Right ventricle myocardium inferior (tissue), 1 donor: ENCODE results near the gene DCBLD2. TPM values are rescaled to one million over a fixed set of nuclear protein-coding genes. Genes with fewer than 3 reads are reported as not detected.

Experiments
- ATAC-seq: fragments of 200-7000 bp; cut with Tn5 transposase; one replicate; pipeline ENCODE4 v1.9.1; 2020; ENCODE audit warnings: mild to moderate bottlenecking, moderate library complexity
- DNase-seq: peaks from one replicate; pipeline ENCODE4 v3.0.0; 2021; ENCODE audit errors: missing footprints
- intact Hi-C: fragments of 100-400 bp; cut with DNase I; formaldehyde crosslinking; loops from one replicate; pipeline ENCODE4 v1.11.0; 2022
- total RNA-seq: library from RNA; stranded (reverse); fragmentation: NEBNext Ultra II Directional; extraction: Animal tissue kit (Norgen Biotek cat#: 25700); gene quantifications from one replicate; pipeline ENCODE4 v1.2.1, GENCODE V29; 2021
- donor health status: DM: no; HTN: yes; CAD: no; lungs with severe emphysema.

Gene DCBLD2
- total RNA-seq, 1 donor from 2014 or later, result 34.7 TPM

DNA sequence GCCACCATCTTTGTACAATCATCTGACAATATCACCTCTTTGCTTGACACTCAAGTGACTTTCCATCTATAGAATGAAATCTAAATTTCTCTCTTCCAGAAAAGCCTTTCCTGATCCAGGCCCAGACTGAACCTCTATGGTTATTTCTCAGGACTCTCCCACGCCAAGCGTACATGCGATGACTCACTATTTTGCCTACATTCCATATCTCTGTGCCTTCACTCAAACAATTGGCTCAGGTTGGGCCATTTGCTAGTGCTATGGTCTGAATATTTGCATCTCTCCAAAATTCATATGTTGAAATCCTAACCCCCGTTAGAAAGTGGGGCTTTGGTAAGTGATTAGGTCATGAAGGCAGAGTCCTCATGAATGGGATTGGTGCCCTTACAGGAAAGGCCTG is 94.5 kb downstream of the DCBLD2 start:
- no peak for DNase-seq
- intact Hi-C loops, result no loop called here
- ATAC-seq, result no peak

GRCh38 chr3:98806521-98806920 is 95.0 kb downstream of the DCBLD2 start:
- intact Hi-C loops, result no loop called here
- DNase-seq (no peak), ATAC-seq (no peak)

- intact Hi-C loops, result no loop called here
- ATAC-seq, result no peak
- no peak for DNase-seq
Observed at GRCh38 chr3:98805571-98805970, 95.9 kb downstream of the DCBLD2 start.

- intact Hi-C loops, result no loop called here
- DNase-seq (no peak), ATAC-seq (no peak)
Observed at GRCh38 chr3:98801043-98801747, 100.3 kb downstream of the DCBLD2 start.

- intact Hi-C loops, result no loop called here
- ATAC-seq (no peak), DNase-seq (no peak)
Observed at GRCh38 chr3:98800401-98800800, 101.1 kb downstream of the DCBLD2 start.

DNA sequence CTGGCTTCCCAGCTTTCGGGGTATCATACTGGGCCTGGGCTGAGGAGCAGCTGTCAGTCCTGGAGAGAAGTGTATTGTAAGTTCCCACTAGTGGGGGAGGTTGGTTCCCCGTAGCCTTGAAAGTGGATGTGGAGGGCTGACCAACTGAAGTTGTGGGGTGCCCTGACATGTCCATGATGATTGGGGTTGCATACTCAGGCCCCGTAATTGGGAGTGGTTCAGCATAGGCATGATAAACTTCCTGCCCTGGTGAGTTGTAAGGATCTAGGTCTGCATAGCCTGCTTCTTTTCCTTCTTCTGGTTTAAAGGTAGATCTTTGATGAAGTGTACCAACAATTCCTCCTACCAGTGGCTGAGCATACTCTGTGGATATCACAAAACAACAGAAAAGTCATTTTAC is 102.0 kb downstream of the DCBLD2 start:
- no peak for DNase-seq
- ATAC-seq, result no peak

GRCh38 chr3:98798820-98799219 is 102.7 kb downstream of the DCBLD2 start:
- intact Hi-C loops, result no loop called here
- ATAC-seq (peak; percentile 39), DNase-seq (no peak)

More for the DNA sequence above, 102.0 kb downstream of the DCBLD2 start:
- intact Hi-C loops, result no loop called here

DNA sequence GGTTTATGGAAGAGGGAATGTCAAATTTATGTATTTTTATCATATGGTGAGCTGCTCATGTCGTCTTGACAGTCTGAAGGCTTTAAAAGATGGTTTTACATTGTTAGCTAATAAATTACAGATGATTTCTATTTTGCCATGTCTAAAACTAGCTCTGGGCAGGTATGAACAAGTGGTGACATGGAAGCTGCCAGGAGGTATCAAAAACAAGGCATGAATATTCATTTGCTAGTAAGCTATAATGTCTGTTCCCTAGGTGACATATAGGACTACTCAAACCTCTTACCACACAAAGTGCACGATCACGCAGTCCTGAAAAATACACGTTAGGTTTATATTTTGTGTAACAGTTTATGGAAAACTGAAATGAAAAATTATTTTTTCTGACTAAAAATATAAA is 103.6 kb downstream of the DCBLD2 start:
- no peak for DNase-seq
- ATAC-seq, result no peak
- intact Hi-C loops, result no loop called here

GRCh38 chr3:98796334-98796733 is 105.2 kb downstream of the DCBLD2 start:
- no peak for ATAC-seq
- intact Hi-C loops, result no loop called here

DNA sequence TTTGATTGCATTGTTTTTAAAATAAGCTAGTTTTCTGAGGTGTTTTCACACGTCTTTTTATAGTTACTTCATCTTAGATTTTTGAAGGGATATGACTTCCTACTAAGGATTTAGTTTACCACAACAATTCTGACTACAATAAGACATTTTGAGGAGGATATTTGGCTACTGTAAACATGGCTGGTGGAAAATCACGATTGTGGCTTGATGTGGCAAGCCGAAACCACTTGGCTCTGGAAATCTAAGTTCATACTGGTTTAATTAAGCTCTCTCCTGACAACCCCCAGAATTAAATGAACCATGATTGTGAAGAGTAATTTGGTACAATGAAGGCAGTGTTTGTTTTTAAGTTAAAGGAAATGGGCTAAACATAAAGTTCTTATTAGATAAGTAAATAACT is 107.5 kb downstream of the DCBLD2 start:
- DNase-seq, result no peak
- intact Hi-C loops, result no loop called here
- ATAC-seq, result no peak

More at GRCh38 chr3:98796334-98796733, 105.2 kb downstream of the DCBLD2 start:
- no peak for DNase-seq

DNA sequence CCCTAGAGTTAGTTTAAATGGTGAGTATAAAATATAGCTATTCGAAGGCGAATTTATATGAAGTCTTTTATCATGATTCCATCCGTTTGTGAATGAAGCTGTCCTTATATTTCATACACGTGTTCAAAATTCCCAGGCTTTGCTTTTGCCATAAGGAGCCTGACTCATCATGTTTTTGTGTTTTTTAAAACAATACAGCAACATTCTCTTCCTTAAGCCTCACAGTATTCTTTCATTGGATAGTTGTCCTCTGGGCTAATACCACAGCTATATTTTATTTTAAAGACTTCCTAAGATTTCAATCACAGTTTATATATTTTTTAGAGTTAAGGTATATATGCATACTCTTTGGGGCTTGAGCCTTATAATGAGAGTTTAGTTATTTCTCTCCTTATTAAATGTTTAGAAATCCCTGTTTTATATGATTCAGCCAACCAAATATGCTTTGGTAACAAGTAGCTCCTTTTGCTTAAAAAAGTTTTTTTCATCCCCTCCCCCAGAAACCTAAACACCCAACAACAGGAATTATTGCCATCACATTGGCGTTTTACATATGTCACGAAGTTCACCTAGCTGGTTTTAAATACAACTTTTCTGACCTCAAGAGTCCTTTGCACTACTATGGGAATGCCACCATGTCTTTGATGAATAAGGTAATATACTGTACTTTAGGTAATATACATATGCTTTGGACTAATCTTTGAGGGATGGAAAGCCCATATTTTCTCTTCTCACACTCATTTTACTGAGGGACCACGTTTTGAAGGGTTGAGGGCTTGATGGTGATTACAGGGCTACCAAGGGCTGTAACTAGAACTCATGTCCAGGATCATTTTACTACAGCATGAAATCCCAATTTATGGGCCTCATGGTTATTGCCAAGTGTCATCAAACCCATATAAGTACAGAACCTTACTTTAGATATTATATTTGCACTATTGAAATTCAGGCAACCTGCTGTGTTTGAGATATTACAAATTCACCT is 109.9 kb downstream of the DCBLD2 start:
- ATAC-seq, result no peak
- no peak for DNase-seq
- intact Hi-C loops, result no loop called here

- ATAC-seq (no peak), DNase-seq (peak; percentile 57)
- intact Hi-C loops, result loop anchor here (5.0 kb wide), 1 partner anchor 56 kb away; no protein-coding TSS in a partner anchor
Observed at GRCh38 chr3:98788651-98789050, 112.8 kb downstream of the DCBLD2 start.

DNA sequence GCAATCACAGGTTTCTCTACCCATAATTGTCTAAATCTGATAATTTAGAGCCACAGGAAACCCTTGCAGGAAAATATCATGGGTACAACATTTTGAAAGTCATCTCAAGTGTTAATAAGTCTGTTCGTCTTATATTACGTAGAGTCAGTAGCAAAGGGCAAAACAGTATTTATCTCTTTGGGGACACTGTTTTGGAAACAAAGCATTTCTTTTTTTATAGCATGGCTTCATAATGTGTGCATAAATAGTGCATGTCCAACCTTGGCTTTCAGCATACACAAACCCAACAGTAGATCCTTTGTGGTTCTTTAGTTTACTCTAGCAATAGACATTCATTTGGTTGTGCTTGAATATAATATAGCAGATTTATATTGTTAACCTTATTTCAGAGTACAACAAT is 114.3 kb downstream of the DCBLD2 start:
- ATAC-seq (no peak), DNase-seq (no peak)
- intact Hi-C loops, result loop anchor here (5.0 kb wide), 1 partner anchor 55 kb away; no protein-coding TSS in a partner anchor

DNA sequence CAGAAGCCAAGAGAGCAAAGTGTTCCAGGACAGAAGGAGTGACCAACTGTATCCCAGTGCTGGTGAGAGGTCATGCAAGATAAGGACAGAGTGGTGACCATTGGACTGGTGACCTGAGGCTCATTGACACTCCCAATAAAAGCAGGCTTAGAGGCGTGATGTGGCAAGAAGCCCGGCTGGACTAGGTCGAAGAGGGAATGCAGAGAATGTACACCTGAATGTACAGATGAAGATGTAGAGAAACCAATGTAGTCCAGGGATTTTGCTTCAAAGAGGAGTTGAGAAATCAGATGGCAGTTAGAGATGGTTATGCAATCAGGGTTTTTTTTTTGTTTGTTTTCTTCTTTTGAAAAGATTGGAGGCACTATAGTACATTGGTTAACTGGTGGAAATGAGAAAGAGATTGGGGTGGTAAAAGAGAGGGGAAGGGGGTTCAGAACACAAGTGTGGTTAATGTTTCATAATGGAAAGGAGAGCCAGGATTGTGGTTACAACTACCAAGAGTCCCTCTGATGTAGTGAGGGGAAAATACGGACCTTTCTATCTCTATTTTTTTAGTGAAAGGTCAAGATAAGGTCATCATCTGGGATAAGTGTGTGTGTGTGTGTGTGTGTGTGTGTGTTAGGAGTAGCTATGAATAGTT is 115.0 kb downstream of the DCBLD2 start:
- ATAC-seq, result no peak
- intact Hi-C loops, result loop anchor here (5.0 kb wide), 1 partner anchor 54 kb away; no protein-coding TSS in a partner anchor
- no peak for DNase-seq

DNA sequence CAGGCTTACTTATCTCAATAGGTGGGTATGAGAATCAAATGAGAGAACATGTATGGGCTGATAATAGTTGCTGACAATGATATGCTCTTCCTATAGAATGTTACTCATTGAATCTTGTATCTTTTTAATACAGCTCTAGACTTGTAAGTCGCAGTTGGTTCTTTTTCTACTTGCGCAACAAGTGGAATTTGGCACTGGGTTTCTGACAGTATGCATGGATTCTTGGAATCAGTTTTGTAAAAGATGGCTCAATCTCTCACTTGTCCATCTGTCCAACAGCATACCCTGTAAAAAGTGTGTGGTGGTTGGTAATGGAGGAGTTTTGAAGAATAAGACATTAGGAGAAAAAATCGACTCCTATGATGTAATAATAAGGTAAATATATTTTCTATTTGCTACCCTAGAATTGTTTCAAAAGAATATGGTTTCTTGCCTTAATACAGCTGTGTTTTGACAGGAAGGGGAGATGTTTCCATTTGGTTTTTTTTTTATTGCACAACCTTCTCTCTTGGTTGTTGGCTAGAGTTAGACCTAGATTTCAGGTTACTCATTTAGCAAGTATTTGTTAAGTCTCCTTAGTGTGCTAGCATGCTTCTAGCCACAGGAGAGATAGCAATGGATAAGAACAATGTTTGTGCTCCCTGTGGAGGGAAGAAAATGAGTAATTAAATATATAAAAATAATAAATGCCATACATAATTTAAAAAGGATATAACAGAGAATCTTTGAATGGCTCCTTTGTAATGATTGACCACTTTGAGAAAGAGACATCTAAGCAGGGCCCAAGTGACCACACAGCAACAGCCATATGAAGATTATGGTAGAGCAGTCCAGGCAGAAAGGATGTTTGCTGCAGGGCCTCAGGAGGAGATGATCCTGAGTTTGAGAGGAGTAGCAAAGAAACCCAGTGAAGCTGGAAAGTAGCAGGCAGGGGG is 116.6 kb downstream of the DCBLD2 start:
- intact Hi-C loops, result loop anchor here (5.0 kb wide), 1 partner anchor 53 kb away; no protein-coding TSS in a partner anchor
- DNase-seq (no peak), ATAC-seq (peak; percentile 77)

GRCh38 chr3:98784042-98784441 is 117.5 kb downstream of the DCBLD2 start:
- DNase-seq (no peak), ATAC-seq (peak; percentile 24)
- intact Hi-C loops, result no loop called here

- intact Hi-C loops, result no loop called here
- ATAC-seq (no peak), DNase-seq (no peak)
Observed at GRCh38 chr3:98782824-98783500, 118.5 kb downstream of the DCBLD2 start.

GRCh38 chr3:98780343-98780742 is 121.2 kb downstream of the DCBLD2 start:
- intact Hi-C loops, result no loop called here
- DNase-seq (no peak), ATAC-seq (no peak)
